DMS53 treated with DMSO at 0.1 percent for 48 hours (cell line): Measurements from ENCODE around the gene MARK3.

Experiments
- DNase-seq: peaks from one replicate; lab custom pipeline; 2025; ENCODE audit not compliant: unreplicated experiment; lab: John Stamatoyannopoulos, UW

The MARK3 gene

DNA sequence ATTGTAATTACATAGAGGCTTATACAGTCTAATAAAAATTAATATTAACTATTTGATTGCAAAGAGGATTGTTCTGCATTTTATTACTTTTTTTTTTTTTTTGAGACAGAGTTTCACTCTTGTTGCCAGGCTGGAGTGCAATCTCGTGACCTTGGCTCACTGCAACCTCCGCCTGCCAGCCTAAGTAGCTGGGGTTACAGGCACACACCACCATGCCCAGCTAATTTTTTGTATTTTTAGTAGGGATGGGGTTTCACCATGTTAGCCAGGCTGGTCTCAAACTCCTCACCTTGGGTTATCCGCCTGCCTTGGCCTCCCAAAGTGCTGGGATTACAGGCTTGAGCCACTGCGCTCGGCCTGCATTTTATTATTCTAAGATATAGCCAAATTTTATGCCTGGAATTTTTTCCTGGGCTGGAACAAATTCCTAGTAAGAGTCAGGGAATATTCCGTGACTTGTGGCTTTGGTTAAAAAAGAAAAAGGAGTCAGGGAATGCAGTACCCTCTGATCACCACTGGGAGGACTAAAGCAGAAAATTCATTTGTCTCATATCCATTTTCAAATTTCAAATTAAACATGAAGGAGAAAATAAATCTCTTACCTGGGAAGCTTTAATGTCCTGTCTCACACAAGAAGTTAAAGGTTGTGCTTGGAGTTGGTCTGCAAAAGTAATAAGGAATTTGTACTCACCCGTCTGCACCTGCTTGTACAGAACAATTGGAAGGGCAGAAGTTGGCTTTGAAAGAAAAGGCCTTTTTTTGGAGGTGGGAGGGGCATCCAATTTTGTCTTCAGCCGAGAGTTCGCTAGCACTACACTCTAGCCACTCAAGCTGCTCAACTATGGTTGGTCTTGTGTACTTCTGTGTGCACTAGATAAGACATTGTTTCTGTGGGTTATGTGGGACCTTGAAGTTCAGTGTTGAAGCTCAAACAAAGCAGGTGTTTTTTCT, 8.7 kb downstream of the MARK3 start:
- no peak for DNase-seq

DNA sequence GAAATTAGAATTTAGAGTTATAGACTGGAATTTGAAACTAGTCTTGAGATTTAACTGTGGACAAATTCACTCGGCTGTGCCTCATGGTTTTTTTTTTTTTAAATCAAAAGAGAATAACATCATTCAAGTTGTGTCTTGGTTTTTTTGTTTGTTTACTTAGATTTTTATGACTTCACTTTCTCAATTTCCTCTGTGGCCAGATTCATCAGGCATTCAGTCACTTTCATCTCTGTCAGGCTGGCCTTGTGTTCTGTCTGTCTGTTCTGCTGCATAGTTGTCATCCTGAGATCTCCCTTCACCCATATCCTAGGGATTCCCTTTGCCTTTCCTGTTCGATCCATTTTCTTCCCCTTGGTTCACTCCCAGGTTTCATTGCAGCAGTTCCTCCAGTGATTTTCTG, 10.0 kb downstream of the MARK3 start:
- DNase-seq = no peak

DNA sequence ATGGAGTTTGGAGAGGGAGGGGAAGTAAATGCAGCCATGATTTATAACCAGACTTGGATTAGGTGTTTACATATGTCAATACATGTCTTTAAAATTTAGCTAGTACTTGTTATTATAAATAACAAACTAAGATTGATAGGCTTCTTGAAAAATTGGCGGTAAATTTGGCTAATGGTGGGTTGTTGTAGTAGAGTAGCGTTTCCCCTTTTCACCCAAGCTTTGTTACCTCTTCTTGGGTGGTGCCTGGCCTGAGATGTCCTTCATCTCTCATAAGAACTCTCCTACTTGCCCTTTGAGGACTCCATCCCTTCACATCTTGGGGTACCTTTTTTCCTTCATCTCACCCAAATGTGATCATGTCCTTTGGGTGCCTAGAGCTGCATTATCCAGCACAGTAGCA, 11.2 kb downstream of the MARK3 start:
- DNase-seq = no peak

DNA sequence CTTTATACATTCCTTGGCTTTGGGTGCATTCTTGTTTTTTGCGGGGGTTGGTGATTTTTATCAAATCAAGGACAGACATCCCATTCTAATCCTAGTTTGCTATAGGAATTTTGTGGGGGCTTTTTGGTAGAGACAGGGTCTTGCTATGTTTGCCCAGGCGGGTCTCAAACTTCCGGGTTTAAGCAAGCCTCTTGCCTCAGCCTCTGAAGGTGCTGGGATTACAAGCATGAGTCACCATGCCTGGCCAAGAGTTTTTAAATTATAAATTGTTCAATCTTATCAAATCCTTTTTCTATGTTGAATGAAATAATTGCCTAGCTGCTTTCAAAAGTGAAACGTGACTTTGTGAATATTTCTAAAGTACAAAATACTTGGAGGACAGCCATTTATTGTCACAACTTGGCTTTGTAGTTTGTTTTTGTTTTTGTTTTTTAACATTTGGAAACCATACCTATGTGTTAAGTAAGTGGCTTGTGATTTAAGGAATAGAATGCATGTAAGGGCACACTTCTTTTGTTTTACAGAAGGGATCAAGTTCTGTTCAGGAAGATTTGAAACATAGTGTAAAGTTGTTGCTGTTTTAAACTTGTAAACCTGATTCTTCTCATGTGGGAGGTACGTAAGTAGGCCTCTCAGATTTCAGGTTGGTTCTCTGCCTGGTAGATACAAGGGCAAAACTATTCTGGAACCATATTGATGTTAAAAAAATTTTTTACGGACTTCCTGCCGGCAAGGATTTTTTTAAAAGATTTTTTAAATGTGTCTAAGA, 13.4 kb downstream of the MARK3 start:
- DNase-seq = no peak

DNA sequence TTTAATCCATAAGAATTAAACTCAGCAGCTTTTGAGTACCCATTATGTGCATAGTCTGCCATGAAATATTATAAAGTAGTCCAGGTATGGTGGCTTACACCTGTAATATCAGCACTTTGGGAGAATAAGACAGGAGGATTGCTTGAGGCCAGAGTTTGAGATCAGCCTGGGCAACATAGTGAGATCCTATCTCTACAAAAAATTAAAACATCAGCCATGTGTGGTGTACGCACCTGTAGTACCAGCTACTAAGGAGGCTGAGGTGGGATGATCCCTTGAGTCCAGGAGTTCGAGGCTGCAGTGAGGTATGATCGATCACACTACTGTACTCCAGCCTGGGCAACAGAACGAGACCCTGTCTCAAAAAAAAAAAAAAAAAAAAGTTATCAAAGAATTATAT, 15.3 kb downstream of the MARK3 start:
- no peak for DNase-seq

DNA sequence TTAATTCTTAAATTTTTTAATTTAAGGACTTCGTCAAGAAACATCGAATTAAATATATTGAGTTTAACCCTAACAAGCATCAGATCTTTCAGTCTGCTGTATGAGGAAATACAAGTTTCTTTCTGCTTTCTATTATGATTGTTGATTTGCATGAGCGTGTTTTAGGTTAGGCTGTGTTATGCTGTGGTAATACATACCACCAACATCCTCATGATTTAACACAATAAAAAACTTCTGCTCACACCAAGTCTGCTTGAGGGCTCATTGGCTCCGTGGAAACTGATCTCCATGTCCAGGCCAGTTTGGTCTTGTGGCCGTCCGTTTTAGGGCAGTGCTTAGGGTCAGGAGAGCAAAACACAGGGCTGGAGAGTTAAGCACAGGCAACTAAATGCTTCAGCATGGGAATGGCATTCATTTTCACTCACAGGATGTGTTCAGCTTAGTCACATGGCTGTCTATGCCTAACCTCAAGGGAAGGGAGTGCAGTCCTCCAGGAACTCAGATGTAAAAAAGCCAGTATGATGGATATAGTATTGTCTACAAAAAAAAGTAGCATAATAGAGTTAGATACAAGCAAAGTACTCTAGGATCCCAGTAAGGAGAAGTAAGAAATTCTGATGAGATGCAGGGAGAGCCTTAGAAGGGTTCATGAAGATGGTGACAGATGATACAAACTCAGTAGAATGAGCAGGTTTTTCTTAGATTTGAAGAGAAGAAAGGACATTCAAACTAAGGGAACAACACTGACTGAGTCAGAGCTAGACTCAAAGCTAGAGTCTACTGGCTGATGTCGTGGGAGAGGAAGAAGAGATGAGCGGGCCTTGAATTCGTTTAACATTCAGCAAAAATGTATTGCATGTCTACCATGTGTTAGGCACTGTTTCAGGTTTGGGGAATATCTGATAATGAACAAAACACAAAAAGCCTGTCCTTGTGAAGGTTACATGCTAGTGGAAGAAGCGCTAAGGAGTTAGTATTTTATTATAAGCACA, 16.3 kb downstream of the MARK3 start:
- no peak for DNase-seq

DNA sequence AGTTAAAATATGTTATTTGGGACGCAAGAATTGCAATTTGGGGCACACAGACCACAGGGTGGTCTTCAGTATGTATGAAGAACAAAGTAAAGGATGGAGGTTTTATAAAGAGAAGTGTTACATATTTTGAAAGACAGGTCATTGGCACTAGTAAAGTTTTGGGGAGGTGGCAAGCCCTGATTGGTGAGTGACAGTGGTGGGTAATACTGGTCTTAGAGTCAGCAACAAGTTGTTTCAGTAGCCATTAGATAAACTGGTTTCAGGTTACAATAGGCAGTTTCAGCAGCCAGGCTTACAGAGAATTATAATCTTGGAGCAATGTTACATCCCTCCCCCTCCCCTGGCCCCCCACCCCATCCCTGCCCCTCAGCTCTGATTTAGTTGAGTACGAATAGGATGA, 17.5 kb downstream of the MARK3 start:
- DNase-seq = no peak

DNA sequence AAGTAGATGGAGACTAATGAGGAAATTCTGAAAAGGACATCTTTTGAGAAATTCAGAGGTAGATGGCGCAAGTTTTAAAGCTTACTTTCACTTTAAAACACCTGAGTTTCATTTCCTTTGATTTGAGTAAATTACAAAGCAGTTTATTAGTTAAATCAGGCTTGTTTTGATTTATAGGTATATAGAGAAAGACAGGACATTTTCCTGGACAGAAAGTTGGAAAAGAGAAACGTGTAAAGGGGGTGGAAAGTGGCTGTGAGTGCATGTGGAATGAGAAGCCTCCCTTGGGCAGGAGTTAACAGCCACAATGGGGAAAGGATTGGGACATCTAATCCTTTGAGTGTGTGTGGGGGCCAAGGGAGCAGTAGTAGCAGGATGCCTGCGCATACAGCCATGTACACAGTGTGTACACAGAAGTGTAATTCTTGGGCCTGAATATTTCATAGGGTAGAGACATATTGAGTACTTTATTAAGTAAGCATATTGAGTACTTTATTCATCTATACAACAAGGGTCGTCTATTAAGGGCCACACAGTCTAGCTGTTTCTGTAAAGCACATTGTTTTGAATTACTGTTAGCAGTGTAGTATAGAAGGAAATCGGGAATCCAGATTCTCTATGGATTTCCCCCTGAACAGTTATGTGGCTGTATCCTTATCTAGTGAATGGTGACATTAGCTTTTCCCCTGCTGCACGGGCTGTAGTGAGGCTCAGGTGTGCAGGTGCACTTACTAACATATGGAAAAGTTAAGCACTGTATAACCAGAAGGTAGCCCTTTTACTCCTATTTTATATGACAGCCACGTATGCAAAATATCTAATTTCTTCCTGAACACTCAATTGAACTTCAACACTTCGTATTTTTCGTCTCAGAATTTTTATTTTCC, 19.1 kb downstream of the MARK3 start:
- DNase-seq = no peak

DNA sequence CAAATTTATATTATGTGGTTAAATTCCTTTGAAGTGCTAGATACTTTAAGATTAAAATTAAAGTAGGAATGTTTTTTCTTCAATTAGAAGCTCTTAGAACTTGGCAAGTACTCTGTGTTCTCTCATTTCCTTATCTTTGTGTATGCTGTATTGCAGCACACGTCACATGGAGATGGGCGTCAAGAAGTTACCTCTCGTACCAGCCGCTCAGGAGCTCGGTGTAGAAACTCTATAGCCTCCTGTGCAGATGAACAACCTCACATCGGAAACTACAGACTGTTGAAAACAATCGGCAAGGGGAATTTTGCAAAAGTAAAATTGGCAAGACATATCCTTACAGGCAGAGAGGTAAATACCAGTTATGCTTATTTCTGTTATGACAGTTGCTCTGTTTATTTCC, 19.7 kb downstream of the MARK3 start:
- DNase-seq = no peak

DNA sequence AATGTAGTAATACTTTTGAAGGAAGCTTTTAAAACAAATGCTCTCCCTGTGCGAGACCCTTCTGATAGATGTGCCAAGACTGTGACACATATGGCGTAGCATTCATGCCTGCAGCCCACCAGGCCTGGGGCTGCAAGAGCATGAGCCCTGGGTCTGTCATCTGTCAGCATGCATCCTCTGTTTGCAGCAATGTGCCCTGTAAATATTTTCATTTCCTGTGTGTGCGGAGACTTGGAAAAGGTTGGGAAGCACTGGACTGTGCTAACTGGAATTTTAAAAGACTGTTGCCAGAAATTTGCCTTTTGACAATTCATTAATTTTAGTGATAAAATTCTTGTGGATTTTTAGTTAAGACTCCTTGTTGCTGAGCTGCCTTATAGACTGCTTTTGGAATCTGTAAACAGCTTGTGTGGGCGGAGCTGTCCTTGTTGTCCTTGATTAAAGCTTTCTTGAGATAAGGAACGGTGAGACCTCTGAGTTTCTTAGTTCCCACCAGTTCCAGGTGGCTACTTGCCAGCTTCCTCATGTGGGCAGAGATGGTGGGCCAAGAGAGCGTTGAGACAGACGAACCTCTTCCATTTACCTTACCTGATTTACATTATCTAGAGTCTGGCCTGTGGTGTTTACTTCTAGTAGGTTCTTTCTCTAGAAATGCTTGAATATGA, 23.4 kb downstream of the MARK3 start:
- DNase-seq = no peak

DNA sequence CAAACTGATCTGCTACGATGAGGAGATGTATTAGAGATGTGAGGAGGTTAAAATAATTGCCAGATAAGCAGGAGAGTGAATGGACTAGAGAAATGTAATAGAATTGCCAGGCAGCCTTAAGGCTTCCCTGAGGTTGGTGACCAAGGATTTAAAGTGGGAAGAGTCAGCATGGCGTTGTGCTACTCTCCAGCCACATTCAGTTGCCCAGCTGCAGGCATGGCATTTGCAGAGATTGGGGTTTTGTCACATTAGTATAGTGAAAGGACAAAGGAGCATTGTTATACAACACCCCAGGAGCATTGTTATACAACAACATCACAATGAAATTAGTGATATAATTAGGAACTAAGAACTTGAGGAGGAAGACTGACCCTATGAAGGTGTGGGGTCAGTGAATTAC, 31.7 kb downstream of the MARK3 start:
- no peak for DNase-seq

DNA sequence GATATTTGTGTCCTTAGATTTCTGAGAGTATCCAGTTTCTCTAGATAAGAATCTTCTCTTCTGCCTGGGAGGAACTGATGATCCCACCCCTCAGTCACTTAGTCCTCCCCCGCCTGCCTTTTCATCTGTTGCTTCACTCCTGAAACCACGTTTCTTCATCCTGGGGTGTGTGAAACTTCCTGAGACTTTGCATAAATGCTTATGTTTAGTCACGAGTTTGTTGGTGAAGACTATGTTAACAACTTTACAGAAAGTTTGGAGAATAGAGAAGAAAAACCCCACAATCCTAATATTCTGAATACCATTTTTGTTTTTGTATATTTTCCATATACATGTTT, 33.2 kb downstream of the MARK3 start:
- no peak for DNase-seq

DNA sequence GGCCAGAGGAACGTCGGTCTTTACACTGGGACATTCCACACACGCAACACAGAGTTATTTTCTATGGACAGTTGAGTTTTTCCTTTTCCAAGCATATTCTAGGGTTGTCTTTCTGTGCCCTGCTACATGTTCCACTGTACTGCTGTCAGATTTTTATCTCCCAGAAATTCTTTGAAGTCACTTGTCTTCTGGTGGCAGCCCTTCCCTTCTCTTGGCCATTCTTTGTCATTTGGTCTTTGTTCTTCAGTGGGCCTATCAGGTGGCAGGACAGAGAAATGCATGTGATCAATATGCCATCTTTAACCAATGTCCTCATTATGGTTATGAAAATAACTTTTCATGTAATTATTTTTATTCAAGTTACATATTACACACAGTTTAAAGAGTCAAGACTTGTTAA, 36.3 kb downstream of the MARK3 start:
- no peak for DNase-seq

DNA sequence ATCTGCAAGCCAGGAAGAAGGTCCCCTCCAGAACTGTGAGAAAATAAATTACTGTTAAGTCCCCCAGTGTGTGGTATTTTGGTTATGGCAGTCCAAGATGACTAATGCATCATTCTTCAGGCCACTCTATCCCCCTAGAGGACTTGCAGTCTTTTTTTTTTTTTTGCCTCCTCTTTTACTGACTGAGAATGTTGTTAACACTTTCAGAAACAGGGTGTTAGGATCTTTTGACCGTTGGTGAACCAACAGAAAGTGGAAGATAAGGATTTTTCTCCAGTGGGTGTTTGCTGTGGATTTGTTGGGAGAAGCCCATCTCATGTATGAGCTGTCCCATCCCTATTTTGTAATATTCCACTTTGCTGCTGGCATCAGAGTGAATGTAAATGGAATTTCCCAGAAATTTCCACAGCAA, 37.8 kb downstream of the MARK3 start:
- no peak for DNase-seq

DNA sequence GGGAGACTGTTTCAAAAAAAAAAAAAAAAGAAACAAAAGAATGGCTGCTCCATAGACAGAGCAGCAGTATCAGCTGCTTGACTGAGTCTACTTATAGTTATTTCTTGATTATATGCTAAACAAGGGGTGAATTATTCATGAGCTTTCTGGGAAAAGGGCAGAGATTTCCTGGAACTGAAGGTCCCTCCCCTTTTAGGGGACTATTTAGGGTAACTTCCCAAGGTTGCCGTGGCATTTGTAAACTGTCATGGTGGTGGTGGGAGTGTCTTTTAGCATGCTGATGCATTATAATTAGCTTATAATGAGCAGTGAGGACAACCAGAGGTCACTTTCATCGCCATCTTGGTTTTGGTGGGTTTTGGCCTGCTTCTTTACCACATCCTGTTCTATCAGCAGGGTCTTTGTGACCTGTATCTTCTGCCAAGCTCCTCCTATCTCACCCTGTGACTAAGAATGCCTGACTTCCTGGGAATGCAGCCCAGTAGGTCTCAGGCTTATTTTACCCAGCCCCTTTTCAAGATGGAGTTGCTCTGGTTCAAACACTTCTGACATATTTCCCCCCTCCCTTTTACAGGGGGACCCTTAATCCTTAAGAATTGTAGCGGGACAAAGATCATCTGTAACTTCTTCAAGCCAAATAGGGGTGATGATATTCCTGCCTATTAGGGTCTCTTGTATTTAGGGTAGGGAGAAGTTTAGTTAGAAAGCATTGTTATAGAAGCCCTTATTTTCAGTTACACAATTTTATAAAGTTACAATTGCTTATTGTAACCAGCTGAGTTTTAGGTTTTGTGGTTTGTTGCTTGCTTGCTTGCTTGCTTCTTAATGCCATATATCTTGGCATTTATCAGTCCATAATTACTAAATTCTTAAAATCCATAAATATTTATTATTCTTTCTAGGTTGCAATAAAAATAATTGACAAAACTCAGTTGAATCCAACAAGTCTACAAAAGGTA, 42.5 kb downstream of the MARK3 start:
- DNase-seq = no peak

DNA sequence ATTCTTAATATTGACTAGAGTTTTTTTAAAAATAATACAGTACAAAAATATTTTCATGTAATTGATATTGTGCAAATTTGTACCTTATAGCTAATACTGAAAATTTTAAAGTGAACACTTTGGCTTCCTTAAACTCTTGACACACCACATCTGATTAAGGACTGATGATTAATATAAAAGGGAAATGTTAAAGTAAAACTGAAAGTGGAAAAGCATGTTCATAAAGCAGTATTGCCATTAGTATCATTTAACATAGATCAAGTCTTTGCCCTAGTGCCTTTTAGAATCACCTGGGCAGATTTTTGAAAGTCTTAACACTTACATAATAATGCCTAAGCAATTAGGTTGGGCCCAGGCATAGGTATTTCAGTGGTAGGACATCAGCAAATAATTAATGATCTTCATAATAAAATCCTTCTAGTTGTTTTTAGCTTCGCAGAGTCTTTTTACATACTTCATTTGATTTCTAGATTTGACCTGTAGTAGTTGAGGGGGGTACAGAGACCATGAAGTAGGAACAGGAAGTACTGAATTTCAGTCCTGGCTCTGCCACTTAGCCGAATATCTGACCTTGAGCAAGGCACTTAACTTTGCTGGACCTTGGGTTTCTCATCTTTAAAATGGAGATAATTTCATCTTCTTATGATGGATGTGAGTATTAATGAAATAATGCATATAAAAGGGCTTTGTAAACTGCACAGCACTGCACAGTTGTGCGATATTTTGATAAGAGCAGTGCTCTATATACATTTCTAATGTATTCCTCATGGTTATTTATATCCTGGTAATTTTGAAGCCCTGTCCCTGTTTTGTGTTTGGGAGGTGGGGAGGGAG, 43.7 kb downstream of the MARK3 start:
- no peak for DNase-seq

DNA sequence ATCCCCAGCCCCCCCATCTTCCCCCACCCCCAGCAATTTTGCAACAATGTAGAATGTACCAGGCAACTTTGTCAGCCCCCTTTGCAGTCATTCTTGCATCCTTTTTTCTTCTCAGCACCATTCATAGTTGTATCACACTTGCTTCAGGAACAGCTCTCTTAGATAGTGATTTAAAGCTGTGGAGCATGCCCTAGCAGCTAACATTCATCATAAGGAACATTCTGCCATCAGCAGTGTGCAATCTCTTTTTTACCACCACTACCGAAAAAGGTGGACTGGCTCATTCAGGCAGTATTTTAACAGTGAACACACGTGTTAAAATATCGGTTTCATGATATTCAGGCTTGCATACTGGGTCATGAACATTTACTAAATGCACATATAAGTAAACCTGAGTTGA, 45.1 kb downstream of the MARK3 start:
- DNase-seq = no peak

DNA sequence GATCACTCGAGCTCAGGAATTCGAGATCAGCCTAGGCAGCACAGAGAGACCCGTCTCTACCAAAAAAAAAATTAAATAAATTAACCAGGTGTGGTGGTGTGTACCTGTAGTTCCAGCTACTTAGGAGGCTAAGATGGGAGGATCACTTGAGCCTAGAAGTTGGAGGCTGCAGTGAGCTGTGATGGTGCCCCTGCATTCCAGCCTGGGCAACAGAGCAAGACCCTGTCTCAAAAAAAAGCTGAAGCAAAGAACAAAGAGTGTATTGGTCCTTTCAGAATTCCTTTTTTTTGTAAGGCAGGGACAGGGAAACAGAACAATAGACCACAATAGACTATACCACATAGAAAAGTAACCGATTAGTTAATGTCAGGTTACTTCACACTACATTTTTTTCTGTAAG, 47.4 kb downstream of the MARK3 start:
- no peak for DNase-seq
